ENCODE measurements around the gene AP5B1. TPM values are rescaled to one million over a fixed set of nuclear protein-coding genes. Genes with fewer than 3 reads are reported as not detected.

The AP5B1 gene
- total RNA-seq, 2 experiments from 2014 or later, result 25.0 to 25.8 TPM

GRCh38 chr11:65786786-65787636 lies 6.2 kb upstream of the AP5B1 start, which contains the start of gene OVOL1:
TSS of gene OVOL1 (plus strand) at chr11:65787063. CDS start at chr11:65787374, 311 bp downstream.
- Mint-ChIP-seq H3K36me3 (peaks cover 1% of the 10 kb centered on the region), H3K4me3 (peak within 1 kb of the TSS; percentile 19), H3K27ac (no peak within 1 kb of the TSS), H3K27me3 (peaks cover 58% of the 10 kb centered on the region), H3K9me3 (ENCODE audit: low read depth) (no peaks in the 10 kb centered on the region), H3K4me1 (peaks cover 25% of the 10 kb centered on the region)
- DNase-seq (no peak), ATAC-seq (no peak)
- CTCF ChIA-PET, result interaction anchor here (1.5 to 6.8 kb wide), 2 partner anchors 7 to 30 kb away, joined by 4 to 67 read pairs; partner anchors contain the start of gene AP5B1

- ATAC-seq (peak; percentile 8), DNase-seq (no peak)
- Mint-ChIP-seq H3K4me3 (no peak overlapping the region), H3K9me3 (ENCODE audit: low read depth) (no peaks in the 10 kb centered on the region), H3K27me3 (peaks cover 58% of the 10 kb centered on the region), H3K36me3 (peaks cover 1% of the 10 kb centered on the region), H3K4me1 (peaks cover 19% of the 10 kb centered on the region), H3K27ac (no peak overlapping the region)
- CTCF ChIA-PET, result interaction anchor here (1.4 to 1.5 kb wide), 2 partner anchors 10 to 31 kb away, joined by 3 to 4 read pairs; no protein-coding TSS in a partner anchor
Observed at GRCh38 chr11:65786008-65786785, 5.4 kb upstream of the AP5B1 start.

- Mint-ChIP-seq H3K9me3 (ENCODE audit: low read depth) (no peaks in the 10 kb centered on the region), H3K4me1 (peaks cover 19% of the 10 kb centered on the region), H3K27me3 (peaks cover 52% of the 10 kb centered on the region), H3K36me3 (peaks cover 1% of the 10 kb centered on the region), H3K4me3 (no peak overlapping the region), H3K27ac (no peak overlapping the region)
- no peak for ATAC-seq
- CTCF ChIA-PET, result interaction anchor here (1.4 to 3.4 kb wide), 4 partner anchors 9 to 73 kb away, joined by 3 to 19 read pairs (median 6); partner anchors contain the start of gene KAT5
- no peak for DNase-seq
Observed at GRCh38 chr11:65785319-65786007, 4.7 kb upstream of the AP5B1 start.

DNA sequence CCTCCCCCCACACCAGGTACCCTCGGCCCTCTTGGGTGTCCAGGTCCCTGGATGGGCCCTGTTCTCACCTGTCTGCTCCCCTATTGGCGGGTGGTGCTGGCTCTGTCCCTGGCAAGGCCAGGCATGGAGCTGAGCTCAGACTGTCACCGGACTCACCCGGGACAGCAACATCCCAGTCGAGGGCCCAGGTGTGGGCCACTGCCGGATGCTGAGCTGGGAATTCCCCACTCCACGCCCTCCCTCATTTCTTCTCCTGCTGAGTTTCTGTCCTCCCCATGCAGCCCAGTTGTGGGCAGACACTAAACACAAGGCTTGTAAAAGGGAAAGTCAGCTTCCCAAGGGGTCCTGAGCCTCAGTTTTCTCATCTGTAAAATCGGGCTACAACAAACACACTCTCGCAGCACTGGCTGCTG lies 2.0 kb upstream of the AP5B1 start:
- H3K9me3 Mint-ChIP-seq (ENCODE audit: low read depth), result no peaks in the 10 kb centered on the region
- no peak overlapping the region for H3K27ac Mint-ChIP-seq
- peaks cover 22% of the 10 kb centered on the region for H3K4me1 Mint-ChIP-seq
- DNase-seq (no peak), ATAC-seq (no peak)
- H3K27me3 Mint-ChIP-seq, result peaks cover 31% of the 10 kb centered on the region
- H3K36me3 Mint-ChIP-seq, result peaks cover 4% of the 10 kb centered on the region
- CTCF ChIA-PET, result interaction anchor here (0.7 to 3.4 kb wide), 4 partner anchors 10 to 156 kb away, joined by 3 to 19 read pairs (median 4); no protein-coding TSS in a partner anchor
- H3K4me3 Mint-ChIP-seq, result peak overlapping the region; percentile 5

- ATAC-seq, result no peak
- H3K9me3 Mint-ChIP-seq (ENCODE audit: low read depth), result no peaks in the 10 kb centered on the region
- CTCF ChIA-PET, result interaction anchor here (1.4 to 8.0 kb wide), 7 partner anchors 8 to 156 kb away, joined by 4 to 128 read pairs (median 37); no protein-coding TSS in a partner anchor
- no peak for DNase-seq
- peaks cover 23% of the 10 kb centered on the region for H3K4me1 Mint-ChIP-seq
- H3K27me3 Mint-ChIP-seq, result peaks cover 30% of the 10 kb centered on the region
- H3K36me3 Mint-ChIP-seq, result peaks cover 5% of the 10 kb centered on the region
- H3K4me3 Mint-ChIP-seq, result no peak overlapping the region
- peak overlapping the region; percentile 15 for H3K27ac Mint-ChIP-seq
Observed at GRCh38 chr11:65781962-65782815, 1.4 kb upstream of the AP5B1 start.

GRCh38 chr11:65781152-65781961 lies 581 bp upstream of the AP5B1 start:
- Mint-ChIP-seq H3K27ac (no peak overlapping the region), H3K27me3 (peaks cover 27% of the 10 kb centered on the region), H3K4me1 (peaks cover 26% of the 10 kb centered on the region), H3K4me3 (no peak overlapping the region), H3K36me3 (peaks cover 9% of the 10 kb centered on the region), H3K9me3 (ENCODE audit: low read depth) (no peaks in the 10 kb centered on the region)
- DNase-seq (no peak), ATAC-seq (peak; percentile 38)
- CTCF ChIA-PET, result interaction anchor here (1.1 to 8.0 kb wide), 23 partner anchors 9 to 264 kb away, joined by 3 to 128 read pairs (median 18); partner anchors contain the start of genes BANF1, CCDC85B, CFL1 and FIBP

- no peaks in the 10 kb centered on the region for H3K9me3 Mint-ChIP-seq (ENCODE audit: low read depth)
- DNase-seq, result peak; percentile 91
- peak; percentile 81 for ATAC-seq
- peaks cover 15% of the 10 kb centered on the region for H3K27me3 Mint-ChIP-seq
- H3K4me3 Mint-ChIP-seq, result peak overlapping the region; percentile 87
- CTCF ChIA-PET, result interaction anchor here (0.6 to 8.0 kb wide), 69 partner anchors 9 to 1698 kb away, joined by 3 to 128 read pairs (median 5); partner anchors contain the start of genes BANF1, CCDC85B, CFL1 and CST6
- peak overlapping the region; percentile 82 for H3K27ac Mint-ChIP-seq
- peaks cover 18% of the 10 kb centered on the region for H3K4me1 Mint-ChIP-seq
- H3K36me3 Mint-ChIP-seq, result peaks cover 9% of the 10 kb centered on the region
Observed at GRCh38 chr11:65779919-65780769, 632 bp downstream of the AP5B1 start.

- Mint-ChIP-seq H3K36me3 (peaks cover 9% of the 10 kb centered on the region), H3K4me1 (peaks cover 16% of the 10 kb centered on the region), H3K9me3 (ENCODE audit: low read depth) (no peaks in the 10 kb centered on the region), H3K27me3 (peaks cover 13% of the 10 kb centered on the region), H3K4me3 (peak overlapping the region; percentile 87), H3K27ac (no peak overlapping the region)
- no peak for ATAC-seq
- CTCF ChIA-PET, result interaction anchor here (0.6 to 8.0 kb wide), 65 partner anchors 9 to 1698 kb away, joined by 3 to 128 read pairs (median 5); partner anchors contain the start of genes CCDC85B, CFL1, CST6 and FIBP
- DNase-seq, result no peak
Observed at GRCh38 chr11:65779669-65779918, 1.2 kb downstream of the AP5B1 start.

GRCh38 chr11:65778901-65779668 lies 1.7 kb downstream of the AP5B1 start:
- Mint-ChIP-seq H3K27ac (no peak overlapping the region), H3K36me3 (peaks cover 9% of the 10 kb centered on the region), H3K9me3 (ENCODE audit: low read depth) (no peaks in the 10 kb centered on the region), H3K4me3 (peak overlapping the region; percentile 87), H3K27me3 (peaks cover 9% of the 10 kb centered on the region), H3K4me1 (peaks cover 16% of the 10 kb centered on the region)
- CTCF ChIA-PET, result interaction anchor here (0.6 to 8.0 kb wide), 63 partner anchors 8 to 1699 kb away, joined by 3 to 128 read pairs (median 5); partner anchors contain the start of genes CCDC85B, CFL1, CST6 and FIBP
- no peak for ATAC-seq
- peak; percentile 40 for DNase-seq

DNA sequence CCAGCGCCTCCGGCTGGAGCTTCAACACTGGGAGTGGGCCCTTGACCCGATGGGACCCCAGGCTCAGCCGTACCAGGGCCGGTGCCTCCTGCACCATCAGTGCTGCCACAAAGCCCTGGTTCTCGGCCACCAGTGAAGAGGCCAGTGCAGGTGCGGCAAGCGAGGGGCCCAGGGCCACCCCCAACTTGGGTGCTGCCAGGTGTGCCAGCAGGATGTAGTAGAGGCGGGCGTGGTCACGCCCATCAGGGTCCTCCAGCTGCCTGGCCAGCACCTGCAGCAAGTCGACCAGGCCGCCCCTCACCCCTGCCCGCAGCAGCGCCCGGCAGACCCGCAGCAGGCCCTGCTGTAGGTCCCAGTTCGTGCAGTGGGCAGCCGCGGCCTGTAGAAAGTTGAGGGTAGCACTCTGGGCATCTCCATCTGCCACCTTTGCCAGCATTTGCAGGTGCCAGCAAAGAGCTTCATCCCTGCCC lies 2.3 kb downstream of the AP5B1 start:
- Mint-ChIP-seq H3K36me3 (peaks cover 9% of the 10 kb centered on the region), H3K27ac (no peak overlapping the region), H3K9me3 (ENCODE audit: low read depth) (no peaks in the 10 kb centered on the region), H3K4me3 (no peak overlapping the region), H3K27me3 (peaks cover 7% of the 10 kb centered on the region), H3K4me1 (peaks cover 19% of the 10 kb centered on the region)
- ATAC-seq (no peak), DNase-seq (peak; percentile 39)
- CTCF ChIA-PET, result interaction anchor here (1.5 to 8.0 kb wide), 11 partner anchors 12 to 213 kb away, joined by 4 to 128 read pairs (median 14); partner anchors contain the start of genes CFL1, MUS81, RNASEH2C and SIPA1
